Spleen (tissue), 7 donors: ENCODE results near the gene ARNT2.

Experiments
- CTCF ChIP-seq, 11 experiments: fragments of 200-600 bp in 7 of 11; fragments of 450-650 bp in 4 of 11; sonication (generic) in 4 of 11; IDR thresholded peaks in 8 of 11; conservative IDR thresholded peaks in 3 of 11; 1 replicate in 7 of 11; 2 replicates in 4 of 11; pipeline versions ENCODE4 v1.4.0 to v1.8.0; 2016 to 2021; ENCODE audit warnings: antibody characterized with exemption in 11 of 11, inconsistent platforms in 4 of 11, mild to moderate bottlenecking in 1 of 11
- POLR2A ChIP-seq, 3 donors: fragments of 450-650 bp; IDR thresholded peaks; one replicate each; pipeline ENCODE4 v1.5.1; 2017; ENCODE audit warnings: antibody characterized with exemption in 3 of 3, mild to moderate bottlenecking in 1 of 3
- POLR2AphosphoS5 ChIP-seq, 3 donors: sonication (generic); formaldehyde crosslinking; IDR thresholded peaks; one replicate each; pipeline ENCODE4 v1.5.1; 2017; ENCODE audit warnings: antibody characterized with exemption in 3 of 3
- donor health status: DM: no; HTN: no; CAD: no; lungs with moderate emphysema.
- donor health status: DM: no; HTN: no; CAD: no.
- donor health status: DM: no; HTN: no; CAD: no.

- TF ChIP-seq POLR2A (IDR thresholded peaks at IDR 0.05) (no peak), CTCF (IDR thresholded peaks at IDR 0.05 in 8 of 11, conservative IDR thresholded peaks at IDR 0.05 in 3 of 11) (no peak), POLR2AphosphoS5 (IDR thresholded peaks at IDR 0.05) (no peak)
Measured at GRCh38 chr15:80399508-80399907, 4.7 kb upstream of the ARNT2 start.
